Heart left ventricle (tissue), 16 donors: Measurements from ENCODE around the gene NBAS. TPM values are rescaled to one million over a fixed set of nuclear protein-coding genes. Genes with fewer than 3 reads are reported as not detected.

Source experiments
- ATAC-seq, 4 donors: fragments of 200-7000 bp; cut with Tn5 transposase; one replicate each; pipeline ENCODE4 v1.9.1; 2020 to 2022; ENCODE audit warnings: moderate library complexity in 4 of 4, mild to moderate bottlenecking in 3 of 4, moderate number of reproducible peaks in 1 of 4
- DNase-seq, 5 donors: peaks; one replicate each; pipeline ENCODE4 v3.0.0-alpha.2; 2020
- H3K27ac ChIP-seq, 12 donors: fragments of 200-600 bp; sonication (generic) in 4 of 12; one replicate each; pipeline versions ENCODE4 v1.5.0 to v1.8.0; 2016 to 2022; ENCODE audit warnings: mild to moderate bottlenecking in 2 of 12
- H3K27me3 ChIP-seq, 9 donors: fragments of 200-600 bp; sonication (generic) in 2 of 9; one replicate each; pipeline versions ENCODE4 v1.5.1 to v1.8.0; 2016 to 2022; ENCODE audit warnings: mild to moderate bottlenecking in 3 of 9
- H3K36me3 ChIP-seq, 9 donors: fragments of 200-600 bp; sonication (generic) in 2 of 9; one replicate each; pipeline versions ENCODE4 v1.5.0 to v1.8.0; 2018 to 2022; ENCODE audit warnings: mild to moderate bottlenecking in 2 of 9
- H3K4me1 ChIP-seq, 12 donors: fragments of 200-600 bp; sonication (generic) in 4 of 12; one replicate each; pipeline versions ENCODE4 v1.5.0 to v1.8.0; 2016 to 2022; ENCODE audit warnings: mild to moderate bottlenecking in 3 of 12
- H3K4me3 ChIP-seq, 12 donors: fragments of 200-600 bp; sonication (generic) in 4 of 12; one replicate each; pipeline versions ENCODE4 v1.5.0 to v1.8.0; 2017 to 2022; ENCODE audit warnings: mild to moderate bottlenecking in 9 of 12, moderate library complexity in 4 of 12
- H3K9me3 ChIP-seq, 12 donors: fragments of 200-600 bp; sonication (generic) in 4 of 12; one replicate each; pipeline versions ENCODE4 v1.5.0 to v1.8.0; 2016 to 2022; ENCODE audit warnings: mild to moderate bottlenecking in 1 of 12
- CTCF ChIP-seq, 12 donors: fragments of 200-600 bp; sonication (generic) in 4 of 12; IDR thresholded peaks; one replicate each; pipeline versions ENCODE4 v1.5.0 to v1.8.0; 2018 to 2022; ENCODE audit warnings: antibody characterized with exemption in 12 of 12, mild to moderate bottlenecking in 5 of 12
- POLR2A ChIP-seq, 2 donors: fragments of 450-650 bp; IDR thresholded peaks; one replicate each; pipeline ENCODE4 v1.6.1; 2017; ENCODE audit warnings: antibody characterized with exemption in 2 of 2, mild to moderate bottlenecking in 2 of 2, moderate library complexity in 2 of 2
- WGBS, 4 donors: extraction: QIAGEN DNeasy Blood & Tissue Kit in 2 of 4; methylation state at CpG; one replicate each; pipeline versions ENCODE4 v1.1.5 to v1.1.7; 2013 to 2018; 5-methylcytosine and 5-hydroxymethylcytosine counted together
- intact Hi-C, 10 donors: fragments of 100-400 bp; cut with DNase I; formaldehyde crosslinking; loops; one replicate each; pipeline versions ENCODE4 v1.11.1 to v1.14.2; 2022
- polyA plus RNA-seq, 2 donors: library from polyadenylated mRNA; stranded (reverse); fragments of 200-250 nt; gene quantifications; one replicate each; pipeline ENCODE4 v1.2.3, GENCODE V29; 2013
- total RNA-seq, 9 donors: library from RNA; depleted of rRNA in 2 of 9; stranded (reverse); fragments of >200 nt in 2 of 9; fragmentation: NEBNext Ultra II Directional in 3 of 9; extraction: Animal tissue kit (Norgen Biotek cat#: 25700) in 3 of 9; gene quantifications; one replicate each; pipeline versions ENCODE4 v1.1.0 to v1.2.4, GENCODE V29; 2016 to 2023
- donor health status: ischemic (EF 13 %, LVEDD 7.1; RV severe dilation, severe dysfunction).
- donor health status: healthy with polysubstance abuse.
- donor health status: DM: no; HTN: yes; CAD: no.
- donor health status: DM: no; HTN: no; CAD: no.
- donor health status: ischemic (EF 25% LVEDD 6.9; RV normal size, moderate dysfunction).
- donor health status: ischemic (EF 25% LVEDD 5.7; RV mildly dilated, moderate dysfunction).
- donor health status: healthy.
- donor health status: DM: yes; HTN: yes; CAD: no.
- donor health status: ischemic (EF 35%, LVEDD 5.7; RV mildly dilated, moderate dysfunction).
- donor health status: nonischemic (EF 11% LVEDD 7.7; RV severe dilation, severe dysfunction).
- donor health status: DM: yes; HTN: yes; CAD: no.
- donor health status: PGD.
- donor health status: ischemic (EF 29% LVEDD 5.4; RV normal size, mild dysfunction).
- donor health status: nonischemic (EF 23%, LVEDD 6.1; RV moderate dilation, normal function).

NBAS gene
- total and polyA plus RNA-seq, 11 donors: 23.1 to 63.0 (median 50.5) TPM

GRCh38 chr2:15494877-15495276 is 66.3 kb downstream of the NBAS start:
- no peak overlapping the region for H3K4me3 ChIP-seq
- no peaks in the 10 kb centered on the region for H3K27me3 ChIP-seq
- intact Hi-C loops: no loop called here
- TF ChIP-seq CTCF (IDR thresholded peaks at IDR 0.05) (no peak), POLR2A (IDR thresholded peaks at IDR 0.05) (no peak)
- H3K4me1 ChIP-seq: no peaks in the 10 kb centered on the region
- H3K36me3 ChIP-seq: peaks cover 0 to 17% (median 4%) of the 10 kb centered on the region in 9 donors
- 48 to 64% (median 58%) methylated on average over 5 of the region's 5 CpGs for WGBS, 4 donors
- no peak overlapping the region for H3K27ac ChIP-seq
- ATAC-seq (peak in 1 of 4 donors; percentile 38), DNase-seq (no peak)
- peaks cover 0 to 12% (median 0%) of the 10 kb centered on the region in 12 donors for H3K9me3 ChIP-seq

GRCh38 chr2:15492773-15493325 is 68.3 kb downstream of the NBAS start:
- no peak overlapping the region for H3K4me3 ChIP-seq
- no peak overlapping the region for H3K27ac ChIP-seq
- H3K27me3 ChIP-seq: no peaks in the 10 kb centered on the region
- TF ChIP-seq POLR2A (IDR thresholded peaks at IDR 0.05): no peak
- no peak for TF ChIP-seq CTCF (IDR thresholded peaks at IDR 0.05)
- WGBS, 4 donors: 88 to 96% (median 92%) methylated on average over 4 of the region's 4 CpGs
- H3K9me3 ChIP-seq: no peaks in the 10 kb centered on the region
- intact Hi-C loops: no loop called here
- no peaks in the 10 kb centered on the region for H3K4me1 ChIP-seq
- DNase-seq (no peak), ATAC-seq (no peak)
- peaks cover 0 to 32% (median 11%) of the 10 kb centered on the region in 9 donors for H3K36me3 ChIP-seq

- TF ChIP-seq POLR2A (IDR thresholded peaks at IDR 0.05): no peak
- TF ChIP-seq CTCF (IDR thresholded peaks at IDR 0.05): no peak
- H3K27me3 ChIP-seq: no peaks in the 10 kb centered on the region
- H3K4me3 ChIP-seq: no peak overlapping the region
- no peaks in the 10 kb centered on the region for H3K9me3 ChIP-seq
- 96 to 99% (median 99%) methylated on average over 2 of the region's 2 CpGs for WGBS, 4 donors
- peaks cover 0 to 5% (median 0%) of the 10 kb centered on the region in 12 donors for H3K4me1 ChIP-seq
- DNase-seq (no peak), ATAC-seq (no peak)
- H3K36me3 ChIP-seq: peaks cover 0 to 78% (median 49%) of the 10 kb centered on the region in 9 donors
- H3K27ac ChIP-seq: no peak overlapping the region
- intact Hi-C loops: no loop called here
These were observed 74.4 kb downstream of the NBAS start for GRCh38 chr2:15486770-15487169.

GRCh38 chr2:15485949-15486348 is 75.2 kb downstream of the NBAS start:
- ATAC-seq (no peak), DNase-seq (no peak)
- intact Hi-C loops: no loop called here
- TF ChIP-seq CTCF (IDR thresholded peaks at IDR 0.05) (no peak), POLR2A (IDR thresholded peaks at IDR 0.05) (no peak)
- Histone ChIP-seq H3K36me3 (peaks cover 0 to 80% (median 53%) of the 10 kb centered on the region in 9 donors), H3K4me1 (peaks cover 0 to 5% (median 0%) of the 10 kb centered on the region in 12 donors), H3K4me3 (no peak overlapping the region), H3K9me3 (no peaks in the 10 kb centered on the region), H3K27me3 (no peaks in the 10 kb centered on the region), H3K27ac (no peak overlapping the region)
- WGBS, 4 donors: 87 to 89% (median 88%) methylated on average over 5 of the region's 5 CpGs
